Omental fat pad (tissue), 4 donors: Measurements from ENCODE around the gene STK4. TPM values are rescaled to one million over a fixed set of nuclear protein-coding genes. Genes with fewer than 3 reads are reported as not detected.
"Not testable (repeated sequence)": the region's sequence is repeated elsewhere in the genome, so short reads cannot be mapped to it uniquely, and the experiment has no call there.

Experiments
- ATAC-seq: fragments of 150-250 bp; one replicate; pipeline ENCODE4 v1.9.1; 2016; ENCODE audit warnings: mild to moderate bottlenecking, moderate library complexity; ENCODE audit not compliant: low FRiP score
- DNase-seq: peaks from one replicate; pipeline ENCODE4 v3.0.0-alpha.2; 2019; ENCODE audit warnings: low spot score
- CTCF ChIP-seq, 3 donors: fragments of 450-650 bp; IDR thresholded peaks; one replicate each; pipeline ENCODE4 v1.5.1; 2016 to 2017; ENCODE audit warnings: antibody characterized with exemption in 3 of 3, mild to moderate bottlenecking in 3 of 3, moderate library complexity in 2 of 3
- total RNA-seq, 4 donors: library from RNA; depleted of rRNA; stranded (reverse); fragments of >200 nt; gene quantifications; one replicate each; pipeline ENCODE4 v1.1.0, GENCODE V29; 2016

STK4 gene
- total RNA-seq, 4 donors from 2014 or later, result 26.4 to 51.9 (median 38.6) TPM

DNA sequence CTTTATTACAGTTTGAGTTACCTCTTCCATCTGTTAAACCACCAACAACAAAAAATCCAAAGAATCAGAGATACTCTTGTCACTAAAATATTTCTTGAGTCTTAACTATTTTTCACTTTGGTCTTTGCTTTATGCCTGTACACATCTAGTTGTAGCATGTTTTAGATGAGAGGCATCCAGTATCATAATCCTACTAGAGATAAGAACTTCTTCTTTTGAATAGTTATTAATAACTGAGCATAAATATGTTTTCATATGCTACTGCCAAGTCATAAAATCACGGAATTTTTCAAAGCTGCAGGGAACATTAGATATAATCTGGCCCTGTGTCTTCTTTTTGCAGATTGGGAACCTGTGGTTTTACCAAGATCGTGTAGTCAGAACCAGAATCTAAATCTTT is 55.3 kb downstream of the STK4 start:
- TF ChIP-seq CTCF (IDR thresholded peaks at IDR 0.05), result no peak
- DNase-seq, result no peak
- ATAC-seq, result no peak

- ATAC-seq, DNase-seq: not testable (repeated sequence)
Measured at GRCh38 chr20:45023140-45023539, 56.8 kb downstream of the STK4 start.

DNA sequence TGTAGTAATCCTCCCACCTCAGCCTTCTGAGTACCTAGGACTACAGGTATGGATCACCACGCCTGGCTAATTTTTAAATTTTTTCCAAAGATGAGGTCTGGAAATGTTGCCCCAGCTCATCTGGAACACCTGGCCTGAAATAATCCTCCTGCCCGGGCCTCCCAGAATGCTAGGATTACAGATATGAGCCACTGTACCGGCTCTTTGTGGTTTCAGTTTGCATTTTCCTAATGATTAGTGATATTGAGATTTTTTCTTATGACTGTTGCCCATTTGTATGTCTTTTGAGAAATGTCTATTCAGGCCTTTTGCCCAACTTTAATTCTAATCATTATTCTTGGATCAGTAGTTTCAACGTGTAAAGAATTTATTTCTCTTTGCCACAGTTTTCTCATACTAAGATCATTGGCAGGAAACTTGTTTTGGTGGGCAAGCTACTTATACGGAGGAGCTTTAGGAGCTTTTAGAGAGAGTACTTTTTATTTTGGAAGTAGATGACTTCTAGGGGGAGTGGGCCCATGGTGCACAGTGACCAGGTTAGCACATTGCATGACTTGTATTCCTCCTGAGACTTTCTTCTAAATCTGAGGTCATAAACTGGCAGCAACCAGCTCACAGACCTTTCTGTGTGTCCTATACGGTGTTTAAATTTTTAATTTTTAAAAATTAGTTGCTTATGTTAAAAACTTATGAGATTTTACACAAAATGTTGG is 62.3 kb downstream of the STK4 start:
- no peak for TF ChIP-seq CTCF (IDR thresholded peaks at IDR 0.05)
- no peak for ATAC-seq
- DNase-seq, result no peak

DNA sequence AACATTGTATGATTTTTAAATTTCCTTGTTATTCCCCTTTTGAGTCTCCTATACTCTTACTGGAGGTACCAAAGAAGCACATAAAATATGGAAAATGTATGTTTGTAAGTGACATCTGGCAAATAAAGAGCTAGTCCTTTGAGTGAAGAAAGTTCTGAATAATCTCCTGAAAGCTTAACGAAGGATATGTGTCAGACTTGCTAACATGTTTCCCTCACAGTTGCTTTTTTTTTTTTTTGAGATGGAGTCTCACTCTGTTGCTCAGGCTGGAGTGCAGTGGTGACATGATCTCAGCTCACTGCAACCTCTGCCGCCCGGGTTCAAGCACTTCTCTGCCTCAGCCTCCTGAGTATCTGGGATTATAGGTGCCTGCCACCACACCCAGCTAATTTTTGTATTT is 63.6 kb downstream of the STK4 start:
- no peak for TF ChIP-seq CTCF (IDR thresholded peaks at IDR 0.05)
- no peak for ATAC-seq

DNA sequence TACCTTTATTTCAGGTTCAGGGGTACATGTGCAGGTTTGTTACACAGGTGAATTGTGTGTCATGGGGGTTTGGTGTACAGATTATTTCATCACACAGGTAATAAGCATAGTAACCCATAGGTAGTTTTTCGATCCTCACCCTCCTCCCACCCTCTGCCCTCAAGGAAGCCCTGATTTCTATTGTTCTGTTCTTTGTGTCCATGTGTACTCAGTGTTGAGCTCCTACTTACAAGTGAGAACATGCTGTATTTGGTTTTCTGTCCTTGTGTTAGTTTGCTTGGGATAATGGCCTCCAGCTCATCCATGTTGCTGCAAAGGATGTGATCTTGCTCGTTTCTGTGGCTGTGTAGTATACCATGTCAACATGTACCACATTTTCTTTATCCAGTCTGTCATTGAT is 66.0 kb downstream of the STK4 start:
- ATAC-seq, result no peak
- DNase-seq, result no peak
- TF ChIP-seq CTCF (IDR thresholded peaks at IDR 0.05), result no peak

More for the DNA sequence above, 63.6 kb downstream of the STK4 start:
- no peak for DNase-seq

- DNase-seq (no peak), ATAC-seq (no peak)
- TF ChIP-seq CTCF (IDR thresholded peaks at IDR 0.05), result no peak
Measured at GRCh38 chr20:45032781-45033180, 66.5 kb downstream of the STK4 start.

GRCh38 chr20:45034436-45034835 is 68.1 kb downstream of the STK4 start:
- no peak for TF ChIP-seq CTCF (IDR thresholded peaks at IDR 0.05)
- ATAC-seq (no peak), DNase-seq (no peak)
